ENCODE results near the gene PWWP2A. TPM values are rescaled to one million over a fixed set of nuclear protein-coding genes. Genes with fewer than 3 reads are reported as not detected.

PWWP2A gene
- total and polyA plus RNA-seq, 2 donors (not counting 1 experiment from before 2014, with no cell fraction given), result 19.6 to 48.8 TPM

DNA sequence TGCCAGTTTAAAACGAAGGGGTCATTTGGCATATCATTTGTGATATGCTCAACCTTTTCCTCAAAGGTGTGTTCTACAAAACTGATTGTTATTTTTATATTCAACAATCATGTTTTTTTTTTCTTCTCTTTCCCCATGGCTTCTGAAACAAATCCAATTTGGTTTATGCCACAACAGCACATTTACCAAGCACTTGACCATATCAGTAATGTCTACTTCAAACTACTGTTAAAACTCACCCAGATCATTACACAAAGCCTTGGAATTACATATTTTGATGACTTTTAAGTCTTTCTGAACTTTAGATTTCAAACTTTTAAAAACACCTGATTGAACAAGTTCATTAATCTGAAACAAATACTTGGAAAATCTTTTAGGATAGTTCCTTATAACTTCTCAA, 29.2 kb downstream of the PWWP2A start:
- no peak overlapping the region for H3K4me3 Mint-ChIP-seq
- POLR2A ChIA-PET, result no interaction called here
- H3K9me3 ChIP-seq (ENCODE audit: control extremely low read depth in 1 of 3, control insufficient read depth in 2 of 3, insufficient read depth in 1 of 3, low read length in 2 of 3), result no peaks in the 10 kb centered on the region
- peaks cover 5% of the 10 kb centered on the region for H4K20me1 ChIP-seq (ENCODE audit: control insufficient read depth, insufficient read depth, low read length, poor library complexity, severe bottlenecking)
- H3K27me3 ChIP-seq (replicated peaks in 1 of 4; ENCODE audit: control extremely low read depth in 1 of 4, control insufficient read depth in 3 of 4, insufficient read depth in 4 of 4, low read length in 3 of 4), result no peaks in the 10 kb centered on the region
- no peak overlapping the region for H2AFZ ChIP-seq (ENCODE audit: insufficient read depth, low read depth, low read length, poor library complexity, severe bottlenecking)
- ATAC-seq (ENCODE audit: low read depth) (no peak), DNase-seq (no peak)
- H3K79me2 ChIP-seq (ENCODE audit: control insufficient read depth, insufficient read depth, low read length), result no peaks in the 10 kb centered on the region
- H3K4me1 ChIP-seq (ENCODE audit: control insufficient read depth in 2 of 2, insufficient read depth in 2 of 2, low read length in 2 of 2), result peaks cover 0 to 7% of the 10 kb centered on the region in 2 donors
- CTCF ChIA-PET, result no interaction called here
- intact Hi-C loops (cut with micrococcal nuclease), result no loop called here
- peaks cover 15% of the 10 kb centered on the region for H3K4me1 Mint-ChIP-seq
- H3K27ac ChIP-seq (ENCODE audit: low read length in 2 of 2), result no peak overlapping the region
- no peaks in the 10 kb centered on the region for H3K9me3 Mint-ChIP-seq (ENCODE audit: insufficient read depth)
- no peak for TF ChIP-seq EZH2 (IDR thresholded peaks at IDR 0.05; ENCODE audit: borderline replicate concordance, insufficient read depth, low read depth, low read length, poor library complexity, severe bottlenecking)
- TF ChIP-seq, protein P1, sequence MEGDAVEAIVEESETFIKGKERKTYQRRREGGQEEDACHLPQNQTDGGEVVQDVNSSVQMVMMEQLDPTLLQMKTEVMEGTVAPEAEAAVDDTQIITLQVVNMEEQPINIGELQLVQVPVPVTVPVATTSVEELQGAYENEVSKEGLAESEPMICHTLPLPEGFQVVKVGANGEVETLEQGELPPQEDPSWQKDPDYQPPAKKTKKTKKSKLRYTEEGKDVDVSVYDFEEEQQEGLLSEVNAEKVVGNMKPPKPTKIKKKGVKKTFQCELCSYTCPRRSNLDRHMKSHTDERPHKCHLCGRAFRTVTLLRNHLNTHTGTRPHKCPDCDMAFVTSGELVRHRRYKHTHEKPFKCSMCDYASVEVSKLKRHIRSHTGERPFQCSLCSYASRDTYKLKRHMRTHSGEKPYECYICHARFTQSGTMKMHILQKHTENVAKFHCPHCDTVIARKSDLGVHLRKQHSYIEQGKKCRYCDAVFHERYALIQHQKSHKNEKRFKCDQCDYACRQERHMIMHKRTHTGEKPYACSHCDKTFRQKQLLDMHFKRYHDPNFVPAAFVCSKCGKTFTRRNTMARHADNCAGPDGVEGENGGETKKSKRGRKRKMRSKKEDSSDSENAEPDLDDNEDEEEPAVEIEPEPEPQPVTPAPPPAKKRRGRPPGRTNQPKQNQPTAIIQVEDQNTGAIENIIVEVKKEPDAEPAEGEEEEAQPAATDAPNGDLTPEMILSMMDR (IDR thresholded peaks at IDR 0.05), result no peak
- no peak overlapping the region for H3K4me2 ChIP-seq (replicated peaks; ENCODE audit: low read depth, low read length, poor library complexity, severe bottlenecking)
- no peak overlapping the region for H3K4me3 ChIP-seq (ENCODE audit: control extremely low read depth in 1 of 5, extremely low read depth in 1 of 5, insufficient read depth in 1 of 5, low read depth in 2 of 5, low read length in 4 of 5)
- H3K9ac ChIP-seq (ENCODE audit: low read length), result no peak overlapping the region
- H3K27ac Mint-ChIP-seq, result no peak overlapping the region
- no peaks in the 10 kb centered on the region for H3K27me3 Mint-ChIP-seq
- no CpG with 5 or more reads among the region's 1 CpG for WGBS (ENCODE audit: insufficient coverage)
- peaks cover 7 to 26% of the 10 kb centered on the region in 2 experiments for H3K36me3 ChIP-seq (replicated peaks in 1 of 2; ENCODE audit: control extremely low read depth in 1 of 2, control insufficient read depth in 1 of 2, extremely low read depth in 1 of 2, insufficient read depth in 2 of 2, low read length in 1 of 2)

DNA sequence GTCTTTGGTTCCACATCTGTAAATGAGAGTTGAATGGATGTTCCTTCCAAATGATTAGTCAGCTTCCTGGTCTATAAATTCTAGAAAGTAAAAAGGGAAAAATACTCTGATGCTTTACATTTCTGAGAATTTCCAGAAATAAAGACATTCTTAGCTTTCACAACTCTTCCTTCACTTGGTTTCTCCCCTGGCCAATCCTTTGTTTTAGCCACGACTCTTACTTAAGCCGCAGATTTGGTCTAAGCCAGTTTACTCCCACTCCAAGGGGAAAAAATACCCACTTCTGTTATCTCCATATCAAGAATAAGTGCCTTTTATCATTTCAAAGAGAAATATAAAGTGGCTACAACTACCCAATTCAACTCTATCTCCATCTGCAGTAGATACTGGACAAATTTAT, 29.7 kb downstream of the PWWP2A start:
- WGBS (ENCODE audit: insufficient coverage), result 94% methylated on average over 2 of the region's 2 CpGs
- intact Hi-C loops (cut with micrococcal nuclease), result no loop called here
- Histone ChIP-seq H3K9ac (ENCODE audit: low read length) (no peak overlapping the region), H2AFZ (ENCODE audit: insufficient read depth, low read depth, low read length, poor library complexity, severe bottlenecking) (no peak overlapping the region), H3K27me3 (replicated peaks in 1 of 4; ENCODE audit: control extremely low read depth in 1 of 4, control insufficient read depth in 3 of 4, insufficient read depth in 4 of 4, low read length in 3 of 4) (no peaks in the 10 kb centered on the region), H3K9me3 (ENCODE audit: control extremely low read depth in 1 of 3, control insufficient read depth in 2 of 3, insufficient read depth in 1 of 3, low read length in 2 of 3) (no peaks in the 10 kb centered on the region), H3K27ac (ENCODE audit: low read length in 2 of 2) (no peak overlapping the region), H3K4me2 (replicated peaks; ENCODE audit: low read depth, low read length, poor library complexity, severe bottlenecking) (no peak overlapping the region), H3K36me3 (replicated peaks in 1 of 2; ENCODE audit: control extremely low read depth in 1 of 2, control insufficient read depth in 1 of 2, extremely low read depth in 1 of 2, insufficient read depth in 2 of 2, low read length in 1 of 2) (peaks cover 7 to 25% of the 10 kb centered on the region in 2 experiments), H4K20me1 (ENCODE audit: control insufficient read depth, insufficient read depth, low read length, poor library complexity, severe bottlenecking) (peaks cover 5% of the 10 kb centered on the region), H3K4me1 (ENCODE audit: control insufficient read depth in 2 of 2, insufficient read depth in 2 of 2, low read length in 2 of 2) (peaks cover 0 to 7% of the 10 kb centered on the region in 2 donors), H3K79me2 (ENCODE audit: control insufficient read depth, insufficient read depth, low read length) (no peaks in the 10 kb centered on the region), H3K4me3 (ENCODE audit: control extremely low read depth in 1 of 5, extremely low read depth in 1 of 5, insufficient read depth in 1 of 5, low read depth in 2 of 5, low read length in 4 of 5) (no peak overlapping the region)
- no peak for DNase-seq
- ChIA-PET POLR2A (no interaction called here), CTCF (no interaction called here)
- H3K4me1 Mint-ChIP-seq, result peaks cover 15% of the 10 kb centered on the region
- H3K9me3 Mint-ChIP-seq (ENCODE audit: insufficient read depth), result no peaks in the 10 kb centered on the region
- no peak for ATAC-seq (ENCODE audit: low read depth)
- TF ChIP-seq, protein P1 (IDR thresholded peaks at IDR 0.05), result no peak
- no peak for TF ChIP-seq EZH2 (IDR thresholded peaks at IDR 0.05; ENCODE audit: borderline replicate concordance, insufficient read depth, low read depth, low read length, poor library complexity, severe bottlenecking)
- no peaks in the 10 kb centered on the region for H3K27me3 Mint-ChIP-seq
- no peak overlapping the region for H3K27ac Mint-ChIP-seq
- H3K4me3 Mint-ChIP-seq, result no peak overlapping the region

Measured in B cell (primary cell).